ENCODE measurements around the gene THAP5. TPM values are rescaled to one million over a fixed set of nuclear protein-coding genes. Genes with fewer than 3 reads are reported as not detected.

Gene THAP5
- polyA plus RNA-seq, 1 donor from 2014 or later = 49.4 TPM

DNA sequence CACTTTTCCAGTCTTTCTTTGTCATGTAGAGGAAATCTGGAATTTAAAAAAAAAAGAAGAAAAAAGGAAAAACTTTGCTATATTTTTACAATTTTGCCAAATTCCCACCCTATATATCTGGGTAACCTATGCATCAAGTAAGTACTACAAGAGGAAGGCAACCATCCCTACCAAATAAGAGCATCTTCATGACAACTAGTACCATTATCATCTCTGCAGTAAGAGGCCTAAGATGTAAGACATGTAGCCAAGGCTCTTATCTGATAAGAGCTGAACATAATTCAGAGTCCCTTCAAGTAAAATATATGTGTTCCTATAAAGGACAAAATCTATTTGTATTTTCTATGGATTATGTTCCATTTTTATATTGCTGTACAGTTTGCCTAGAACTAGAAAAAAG is 3.5 kb downstream of the THAP5 start:
- H3K27ac ChIP-seq (ENCODE audit: low read length) = no peak overlapping the region
- H3K9me2 ChIP-seq (ENCODE audit: insufficient read depth, low read length) = no peaks in the 10 kb centered on the region
- no peaks in the 10 kb centered on the region for H4K20me1 ChIP-seq (ENCODE audit: insufficient read depth)
- H3K4me2 ChIP-seq (ENCODE audit: low read length) = no peak overlapping the region
- H3K79me2 ChIP-seq (replicated peaks; ENCODE audit: insufficient read depth, low read length) = peaks cover 37% of the 10 kb centered on the region
- no peaks in the 10 kb centered on the region for H3K36me3 ChIP-seq (ENCODE audit: insufficient read depth, low read length)
- TF ChIP-seq EP300 (conservative IDR thresholded peaks at IDR 0.05; ENCODE audit: poor library complexity, severe bottlenecking) (no peak), SMC3 (conservative IDR thresholded peaks at IDR 0.05; ENCODE audit: poor library complexity) (no peak), POLR2AphosphoS5 (IDR thresholded peaks at IDR 0.05) (no peak), EZH2 (IDR thresholded peaks at IDR 0.05; ENCODE audit: borderline replicate concordance, insufficient read depth, low read length, poor library complexity, severe bottlenecking) (no peak), TAF1 (IDR thresholded peaks at IDR 0.05; ENCODE audit: low read depth) (no peak), MXI1 (conservative IDR thresholded peaks at IDR 0.05; ENCODE audit: poor library complexity, severe bottlenecking) (no peak), RAD21 (conservative IDR thresholded peaks at IDR 0.05) (no peak)
- TF ChIP-seq, protein P1, sequence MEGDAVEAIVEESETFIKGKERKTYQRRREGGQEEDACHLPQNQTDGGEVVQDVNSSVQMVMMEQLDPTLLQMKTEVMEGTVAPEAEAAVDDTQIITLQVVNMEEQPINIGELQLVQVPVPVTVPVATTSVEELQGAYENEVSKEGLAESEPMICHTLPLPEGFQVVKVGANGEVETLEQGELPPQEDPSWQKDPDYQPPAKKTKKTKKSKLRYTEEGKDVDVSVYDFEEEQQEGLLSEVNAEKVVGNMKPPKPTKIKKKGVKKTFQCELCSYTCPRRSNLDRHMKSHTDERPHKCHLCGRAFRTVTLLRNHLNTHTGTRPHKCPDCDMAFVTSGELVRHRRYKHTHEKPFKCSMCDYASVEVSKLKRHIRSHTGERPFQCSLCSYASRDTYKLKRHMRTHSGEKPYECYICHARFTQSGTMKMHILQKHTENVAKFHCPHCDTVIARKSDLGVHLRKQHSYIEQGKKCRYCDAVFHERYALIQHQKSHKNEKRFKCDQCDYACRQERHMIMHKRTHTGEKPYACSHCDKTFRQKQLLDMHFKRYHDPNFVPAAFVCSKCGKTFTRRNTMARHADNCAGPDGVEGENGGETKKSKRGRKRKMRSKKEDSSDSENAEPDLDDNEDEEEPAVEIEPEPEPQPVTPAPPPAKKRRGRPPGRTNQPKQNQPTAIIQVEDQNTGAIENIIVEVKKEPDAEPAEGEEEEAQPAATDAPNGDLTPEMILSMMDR (IDR thresholded peaks at IDR 0.05; ENCODE audit: poor library complexity, severe bottlenecking) = no peak
- TF ChIP-seq, protein P2, sequence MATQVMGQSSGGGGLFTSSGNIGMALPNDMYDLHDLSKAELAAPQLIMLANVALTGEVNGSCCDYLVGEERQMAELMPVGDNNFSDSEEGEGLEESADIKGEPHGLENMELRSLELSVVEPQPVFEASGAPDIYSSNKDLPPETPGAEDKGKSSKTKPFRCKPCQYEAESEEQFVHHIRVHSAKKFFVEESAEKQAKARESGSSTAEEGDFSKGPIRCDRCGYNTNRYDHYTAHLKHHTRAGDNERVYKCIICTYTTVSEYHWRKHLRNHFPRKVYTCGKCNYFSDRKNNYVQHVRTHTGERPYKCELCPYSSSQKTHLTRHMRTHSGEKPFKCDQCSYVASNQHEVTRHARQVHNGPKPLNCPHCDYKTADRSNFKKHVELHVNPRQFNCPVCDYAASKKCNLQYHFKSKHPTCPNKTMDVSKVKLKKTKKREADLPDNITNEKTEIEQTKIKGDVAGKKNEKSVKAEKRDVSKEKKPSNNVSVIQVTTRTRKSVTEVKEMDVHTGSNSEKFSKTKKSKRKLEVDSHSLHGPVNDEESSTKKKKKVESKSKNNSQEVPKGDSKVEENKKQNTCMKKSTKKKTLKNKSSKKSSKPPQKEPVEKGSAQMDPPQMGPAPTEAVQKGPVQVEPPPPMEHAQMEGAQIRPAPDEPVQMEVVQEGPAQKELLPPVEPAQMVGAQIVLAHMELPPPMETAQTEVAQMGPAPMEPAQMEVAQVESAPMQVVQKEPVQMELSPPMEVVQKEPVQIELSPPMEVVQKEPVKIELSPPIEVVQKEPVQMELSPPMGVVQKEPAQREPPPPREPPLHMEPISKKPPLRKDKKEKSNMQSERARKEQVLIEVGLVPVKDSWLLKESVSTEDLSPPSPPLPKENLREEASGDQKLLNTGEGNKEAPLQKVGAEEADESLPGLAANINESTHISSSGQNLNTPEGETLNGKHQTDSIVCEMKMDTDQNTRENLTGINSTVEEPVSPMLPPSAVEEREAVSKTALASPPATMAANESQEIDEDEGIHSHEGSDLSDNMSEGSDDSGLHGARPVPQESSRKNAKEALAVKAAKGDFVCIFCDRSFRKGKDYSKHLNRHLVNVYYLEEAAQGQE (IDR thresholded peaks at IDR 0.05; ENCODE audit: borderline replicate concordance) = no peak
- H3F3A ChIP-seq (ENCODE audit: insufficient read depth, low read length, poor library complexity, severe bottlenecking) = peaks cover 4% of the 10 kb centered on the region
- H3K9me3 ChIP-seq (ENCODE audit: low read length) = no peaks in the 10 kb centered on the region
- no peak overlapping the region for H2AFZ ChIP-seq (ENCODE audit: low read depth, low read length)
- H3K9ac ChIP-seq (ENCODE audit: low read length) = no peak overlapping the region
- H3K4me3 ChIP-seq (ENCODE audit: low read length) = no peak overlapping the region
- no peaks in the 10 kb centered on the region for H3K27me3 ChIP-seq (ENCODE audit: insufficient read depth, low read depth, low read length)

DNA sequence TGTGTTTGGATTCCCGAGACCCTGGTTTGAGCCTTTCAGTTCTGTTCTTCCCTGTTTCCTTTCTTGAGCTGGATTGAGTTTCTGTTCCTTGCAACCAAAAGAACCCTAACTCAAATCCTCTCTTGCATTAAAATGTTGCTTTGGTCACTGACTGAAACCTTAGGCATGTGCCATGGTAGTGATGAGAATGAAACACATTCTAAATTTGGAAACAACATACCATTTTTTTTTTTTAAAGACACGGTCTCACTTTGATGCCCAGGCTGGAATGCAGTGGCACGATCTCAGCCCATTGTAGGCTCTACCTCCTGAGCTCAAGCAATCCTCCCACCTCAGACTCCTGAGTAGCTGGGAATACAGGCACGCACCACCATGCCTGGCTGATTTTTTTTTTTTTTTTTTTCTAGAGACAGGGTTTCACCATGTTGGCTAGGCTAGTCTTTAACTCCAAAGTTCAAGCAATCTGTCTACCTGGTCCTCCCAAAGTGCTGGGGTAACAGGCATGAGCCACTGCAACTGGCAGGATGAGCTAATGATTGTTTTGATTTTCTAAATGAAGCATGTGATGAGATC is 8.4 kb downstream of the THAP5 start:
- no peak overlapping the region for H3K4me2 ChIP-seq (ENCODE audit: low read length)
- H3K36me3 ChIP-seq (ENCODE audit: insufficient read depth, low read length) = no peaks in the 10 kb centered on the region
- H3K9me2 ChIP-seq (ENCODE audit: insufficient read depth, low read length) = no peaks in the 10 kb centered on the region
- H3K4me3 ChIP-seq (ENCODE audit: low read length) = no peak overlapping the region
- H3K79me2 ChIP-seq (replicated peaks; ENCODE audit: insufficient read depth, low read length) = peaks cover 6% of the 10 kb centered on the region
- no peak for TF ChIP-seq RAD21 (conservative IDR thresholded peaks at IDR 0.05)
- TF ChIP-seq EZH2 (IDR thresholded peaks at IDR 0.05; ENCODE audit: borderline replicate concordance, insufficient read depth, low read length, poor library complexity, severe bottlenecking) = no peak
- TF ChIP-seq EP300 (conservative IDR thresholded peaks at IDR 0.05; ENCODE audit: poor library complexity, severe bottlenecking) = no peak
- TF ChIP-seq SMC3 (conservative IDR thresholded peaks at IDR 0.05; ENCODE audit: poor library complexity) = no peak
- TF ChIP-seq, protein P1 (IDR thresholded peaks at IDR 0.05; ENCODE audit: poor library complexity, severe bottlenecking) = no peak
- TF ChIP-seq POLR2AphosphoS5 (IDR thresholded peaks at IDR 0.05) = no peak
- no peaks in the 10 kb centered on the region for H4K20me1 ChIP-seq (ENCODE audit: insufficient read depth)
- H3K9me3 ChIP-seq (ENCODE audit: low read length) = peaks cover 3% of the 10 kb centered on the region
- H3K27me3 ChIP-seq (ENCODE audit: insufficient read depth, low read depth, low read length) = no peaks in the 10 kb centered on the region
- H3K27ac ChIP-seq (ENCODE audit: low read length) = no peak overlapping the region
- H2AFZ ChIP-seq (ENCODE audit: low read depth, low read length) = no peak overlapping the region
- no peak overlapping the region for H3K9ac ChIP-seq (ENCODE audit: low read length)
- no peaks in the 10 kb centered on the region for H3F3A ChIP-seq (ENCODE audit: insufficient read depth, low read length, poor library complexity, severe bottlenecking)

All from neural cell (in vitro differentiated cells).